HG02623 (cell line): ENCODE data around the gene ILK.

Experiments
- ATAC-seq: cut with Tn5 transposase; IDR thresholded peaks from one replicate; pipeline ENCODE4 v1.9.1; 2021; ENCODE audit warnings: moderate library complexity; ENCODE audit not compliant: unreplicated experiment

ILK gene

GRCh38 chr11:6633422-6634408 lies 30.1 kb downstream of the ILK start:
- ATAC-seq: no peak

GRCh38 chr11:6634534-6634933 lies 31.0 kb downstream of the ILK start:
- no peak for ATAC-seq

- no peak for ATAC-seq
These were observed 31.7 kb downstream of the ILK start for GRCh38 chr11:6635082-6635932.

- no peak for ATAC-seq
These were observed 32.9 kb downstream of the ILK start for GRCh38 chr11:6636480-6636879.

- no peak for ATAC-seq
These were observed 34.3 kb downstream of the ILK start for GRCh38 chr11:6637871-6638270.

GRCh38 chr11:6638429-6638828 lies 34.9 kb downstream of the ILK start:
- no peak for ATAC-seq

GRCh38 chr11:6640036-6640984 lies 36.7 kb downstream of the ILK start:
- no peak for ATAC-seq

- ATAC-seq: no peak
These were observed 37.6 kb downstream of the ILK start for GRCh38 chr11:6640985-6641701.

- no peak for ATAC-seq
These were observed 39.4 kb downstream of the ILK start for GRCh38 chr11:6642957-6643356.

- no peak for ATAC-seq
These were observed 42.5 kb downstream of the ILK start for GRCh38 chr11:6646071-6646470.

GRCh38 chr11:6646576-6646917 lies 43.0 kb downstream of the ILK start:
- no peak for ATAC-seq

- peak; percentile 91 for ATAC-seq
These were observed 43.5 kb downstream of the ILK start for GRCh38 chr11:6646918-6647679.

- ATAC-seq: no peak
These were observed 44.3 kb downstream of the ILK start for GRCh38 chr11:6647836-6648235.

- ATAC-seq: no peak
These were observed 44.9 kb downstream of the ILK start for GRCh38 chr11:6648501-6648900.

- ATAC-seq: no peak
These were observed 46.5 kb downstream of the ILK start for GRCh38 chr11:6650104-6650503.

GRCh38 chr11:6650980-6651379 lies 47.4 kb downstream of the ILK start:
- no peak for ATAC-seq

- no peak for ATAC-seq
These were observed 48.6 kb downstream of the ILK start for GRCh38 chr11:6652182-6652581.

GRCh38 chr11:6653097-6653496 lies 49.5 kb downstream of the ILK start:
- ATAC-seq: no peak

- no peak for ATAC-seq
These were observed 50.1 kb downstream of the ILK start for GRCh38 chr11:6653656-6654055.
